Astrocyte (in vitro differentiated cells and primary cell): Measurements from ENCODE around the gene AFF3. TPM values are rescaled to one million over a fixed set of nuclear protein-coding genes. Genes with fewer than 3 reads are reported as not detected.

Experiments
- DNase-seq: peaks from one replicate; pipeline ENCODE4 v3.0.0-alpha.2; 2010; ENCODE audit warnings: low read depth
- FAIRE-seq: peaks from 2 replicates; lab custom pipeline; 2011; peaks lifted over from hg19 to GRCh38; lab: Jason Lieb, UNC
- H2AFZ ChIP-seq: 2 replicates; pipeline ENCODE4 v1.6.0; 2012; ENCODE audit warnings: low read depth, low read length, inconsistent platforms
- H3K27ac ChIP-seq: 2 replicates; pipeline ENCODE4 v1.5.1; 2011; ENCODE audit warnings: low read depth, low read length, inconsistent platforms
- H3K27me3 ChIP-seq: 2 replicates; pipeline ENCODE4 v1.6.0; 2011; ENCODE audit warnings: low read length, inconsistent platforms; ENCODE audit not compliant: insufficient read depth
- H3K36me3 ChIP-seq: 2 replicates; pipeline ENCODE4 v1.5.1; 2011; ENCODE audit warnings: low read length, inconsistent platforms; ENCODE audit not compliant: insufficient read depth
- H3K4me1 ChIP-seq: 2 replicates; pipeline ENCODE4 v1.5.1; 2011; ENCODE audit warnings: low read length, inconsistent platforms; ENCODE audit not compliant: insufficient read depth
- H3K4me2 ChIP-seq: 2 replicates; pipeline ENCODE4 v1.6.0; 2012; ENCODE audit warnings: low read length, inconsistent platforms
- H3K4me3 ChIP-seq: 2 replicates; pipeline ENCODE4 v1.5.1; 2011; ENCODE audit warnings: low read depth, mild to moderate bottlenecking, low read length, inconsistent platforms; ENCODE audit not compliant: insufficient read depth
- H3K79me2 ChIP-seq: 2 replicates; pipeline ENCODE4 v1.6.0; 2012; ENCODE audit warnings: mild to moderate bottlenecking, low read length, inconsistent platforms; ENCODE audit not compliant: insufficient read depth
- H3K9ac ChIP-seq: 2 replicates; pipeline ENCODE4 v1.6.0; 2012; ENCODE audit warnings: mild to moderate bottlenecking, low read length, inconsistent platforms
- H3K9me3 ChIP-seq: 2 replicates; pipeline ENCODE4 v1.5.1; 2012; ENCODE audit warnings: low read depth, mild to moderate bottlenecking, low read length, inconsistent platforms; ENCODE audit not compliant: insufficient read depth
- H4K20me1 ChIP-seq: 2 replicates; pipeline ENCODE4 v1.6.0; 2012; ENCODE audit warnings: low read length, inconsistent platforms; ENCODE audit not compliant: insufficient read depth
- H3K27ac Mint-ChIP-seq: one replicate; pipeline ENCODE4 v1.8.0; 2021; ENCODE audit warnings: mild to moderate bottlenecking, mixed read lengths; ENCODE audit not compliant: unreplicated experiment
- H3K27me3 Mint-ChIP-seq: one replicate; pipeline ENCODE4 v1.8.0; 2021; ENCODE audit warnings: low read depth, mixed read lengths; ENCODE audit not compliant: unreplicated experiment
- H3K36me3 Mint-ChIP-seq: one replicate; pipeline ENCODE4 v1.8.0; 2021; ENCODE audit warnings: low read depth, mixed read lengths; ENCODE audit not compliant: unreplicated experiment
- H3K4me1 Mint-ChIP-seq: one replicate; pipeline ENCODE4 v1.8.0; 2021; ENCODE audit warnings: low read depth, mixed read lengths; ENCODE audit not compliant: unreplicated experiment
- H3K4me3 Mint-ChIP-seq: one replicate; pipeline ENCODE4 v1.8.0; 2021; ENCODE audit warnings: mild to moderate bottlenecking, moderate library complexity, mixed read lengths; ENCODE audit not compliant: unreplicated experiment
- H3K9me3 Mint-ChIP-seq: one replicate; pipeline ENCODE4 v1.8.0; 2021; ENCODE audit warnings: mild to moderate bottlenecking, mixed read lengths; ENCODE audit not compliant: unreplicated experiment
- CTCF ChIP-seq: IDR thresholded peaks from 2 replicates; pipeline ENCODE4 v1.5.1; 2011; ENCODE audit warnings: low read depth, mild to moderate bottlenecking, inconsistent platforms, low read length, moderate library complexity; ENCODE audit not compliant: insufficient read depth
- EZH2 ChIP-seq: IDR thresholded peaks from 2 replicates; pipeline ENCODE4 v1.6.1; 2012; ENCODE audit warnings: mild to moderate bottlenecking, low read length, inconsistent platforms; ENCODE audit not compliant: insufficient read depth
- total RNA-seq: library from RNA; stranded (reverse); gene quantifications from 2 replicates; pipeline ENCODE4 v1.2.1, GENCODE V29; 2021

AFF3 gene
- total RNA-seq, 1 donor from 2014 or later, result 14.7 TPM

DNA sequence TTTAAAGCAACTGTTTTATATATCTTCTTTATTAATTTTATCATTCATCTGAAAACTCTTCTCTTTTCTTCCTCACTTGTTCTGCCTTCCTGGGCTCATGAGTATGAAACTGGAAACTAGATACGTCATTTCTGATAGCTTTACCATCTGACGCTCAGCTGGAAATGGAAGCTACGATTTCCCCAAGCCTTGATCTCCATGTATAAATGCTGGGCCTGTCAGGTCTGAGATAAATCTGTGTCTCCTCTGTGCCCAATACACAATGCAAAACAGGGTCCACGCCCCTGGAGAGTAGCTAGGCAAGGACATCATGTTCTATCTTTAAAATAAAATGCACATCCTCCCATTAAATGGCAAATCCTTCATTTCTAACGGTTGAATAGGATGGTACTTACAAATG, 238.4 kb downstream of the AFF3 start:
- Mint-ChIP-seq H3K4me3 (no peak overlapping the region), H3K36me3 (no peaks in the 10 kb centered on the region), H3K4me1 (no peaks in the 10 kb centered on the region), H3K9me3 (no peaks in the 10 kb centered on the region), H3K27me3 (peaks cover 4% of the 10 kb centered on the region), H3K27ac (no peak overlapping the region)
- Histone ChIP-seq H2AFZ (no peak overlapping the region), H3K27ac (no peak overlapping the region), H3K9ac (no peak overlapping the region), H3K4me2 (no peak overlapping the region), H3K4me1 (no peaks in the 10 kb centered on the region), H3K27me3 (no peaks in the 10 kb centered on the region), H3K36me3 (no peaks in the 10 kb centered on the region), H4K20me1 (no peaks in the 10 kb centered on the region), H3K9me3 (no peaks in the 10 kb centered on the region), H3K4me3 (no peak overlapping the region), H3K79me2 (no peaks in the 10 kb centered on the region)
- TF ChIP-seq CTCF (no peak), EZH2 (no peak)
- no peak for DNase-seq
- FAIRE-seq, result no peak

- H3K9ac ChIP-seq, result no peak overlapping the region
- H3K36me3 Mint-ChIP-seq, result no peaks in the 10 kb centered on the region
- H3K36me3 ChIP-seq, result no peaks in the 10 kb centered on the region
- DNase-seq, result no peak
- H3K27ac Mint-ChIP-seq, result no peak overlapping the region
- H3K4me1 ChIP-seq, result no peaks in the 10 kb centered on the region
- no peak for TF ChIP-seq EZH2
- H3K4me2 ChIP-seq, result no peak overlapping the region
- no peak overlapping the region for H3K4me3 Mint-ChIP-seq
- no peaks in the 10 kb centered on the region for H3K9me3 ChIP-seq
- H3K27me3 ChIP-seq, result no peaks in the 10 kb centered on the region
- peaks cover 4% of the 10 kb centered on the region for H3K27me3 Mint-ChIP-seq
- H3K27ac ChIP-seq, result no peak overlapping the region
- no peaks in the 10 kb centered on the region for H3K9me3 Mint-ChIP-seq
- peaks cover 7% of the 10 kb centered on the region for H3K4me1 Mint-ChIP-seq
- H2AFZ ChIP-seq, result no peak overlapping the region
- FAIRE-seq, result no peak
- H4K20me1 ChIP-seq, result no peaks in the 10 kb centered on the region
- H3K79me2 ChIP-seq, result no peaks in the 10 kb centered on the region
- H3K4me3 ChIP-seq, result no peak overlapping the region
Observed at GRCh38 chr2:99900556-99900955, 241.8 kb downstream of the AFF3 start.

DNA sequence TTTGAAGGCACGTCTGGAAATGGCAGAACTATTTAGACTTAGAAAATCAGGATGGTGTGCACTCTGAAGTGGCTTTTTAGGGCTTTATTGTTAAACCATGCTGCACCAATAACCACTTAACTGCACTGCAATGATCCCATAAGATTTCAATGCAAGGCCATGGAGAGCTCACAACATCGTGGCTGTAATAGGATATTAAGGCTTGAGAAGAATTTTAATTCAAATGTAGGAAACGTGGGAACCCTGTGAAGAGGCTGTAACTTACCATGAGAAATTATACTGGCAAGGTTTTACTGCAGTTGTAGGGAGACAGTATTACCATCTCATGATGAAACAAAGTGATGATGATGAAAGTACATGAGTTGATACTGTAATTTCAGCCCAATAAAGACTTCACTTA, 242.5 kb downstream of the AFF3 start:
- Mint-ChIP-seq H3K27ac (no peak overlapping the region), H3K4me3 (no peak overlapping the region), H3K9me3 (peaks cover 3% of the 10 kb centered on the region), H3K36me3 (no peaks in the 10 kb centered on the region), H3K4me1 (peaks cover 7% of the 10 kb centered on the region), H3K27me3 (peaks cover 1% of the 10 kb centered on the region)
- Histone ChIP-seq H3K9ac (no peak overlapping the region), H4K20me1 (no peaks in the 10 kb centered on the region), H3K27ac (no peak overlapping the region), H3K4me3 (no peak overlapping the region), H3K36me3 (no peaks in the 10 kb centered on the region), H2AFZ (no peak overlapping the region), H3K79me2 (no peaks in the 10 kb centered on the region), H3K4me2 (no peak overlapping the region), H3K27me3 (no peaks in the 10 kb centered on the region), H3K9me3 (no peaks in the 10 kb centered on the region), H3K4me1 (no peaks in the 10 kb centered on the region)
- no peak for DNase-seq
- TF ChIP-seq EZH2, result no peak
- TF ChIP-seq CTCF, result no peak
- FAIRE-seq, result no peak
